Lower lobe of right lung (tissue), 2 donors: ENCODE results near the gene RET. TPM values are rescaled to one million over a fixed set of nuclear protein-coding genes. Genes with fewer than 3 reads are reported as not detected.

ENCODE experiments used
- ATAC-seq, 2 donors: fragments of 200-7000 bp; cut with Tn5 transposase; one replicate each; pipeline ENCODE4 v1.9.1; 2020 to 2022; ENCODE audit warnings: mild to moderate bottlenecking in 2 of 2, moderate library complexity in 2 of 2
- DNase-seq: peaks from one replicate; pipeline ENCODE4 v3.0.0-alpha.2; 2020
- H3K27ac ChIP-seq: fragments of 200-600 bp; one replicate; pipeline ENCODE4 v1.8.0; 2022
- H3K27me3 ChIP-seq: fragments of 200-600 bp; one replicate; pipeline ENCODE4 v1.8.0; 2022; ENCODE audit warnings: low read depth
- H3K36me3 ChIP-seq: fragments of 200-600 bp; one replicate; pipeline ENCODE4 v1.8.0; 2022; ENCODE audit warnings: mild to moderate bottlenecking
- H3K4me1 ChIP-seq: fragments of 200-600 bp; one replicate; pipeline ENCODE4 v1.8.0; 2022
- H3K4me3 ChIP-seq: fragments of 200-600 bp; one replicate; pipeline ENCODE4 v1.8.0; 2022; ENCODE audit warnings: mild to moderate bottlenecking
- H3K9me3 ChIP-seq: fragments of 200-600 bp; one replicate; pipeline ENCODE4 v1.8.0; 2022
- CTCF ChIP-seq: fragments of 200-600 bp; IDR thresholded peaks from one replicate; pipeline ENCODE4 v1.8.0; 2022; ENCODE audit warnings: antibody characterized with exemption, mild to moderate bottlenecking
- intact Hi-C: fragments of 100-400 bp; cut with DNase I; formaldehyde crosslinking; loops from one replicate; pipeline ENCODE4 v1.11.0; 2022
- total RNA-seq: library from RNA; stranded (reverse); fragmentation: NEBNext Ultra II Directional; extraction: Animal tissue kit (Norgen Biotek cat#: 25700); gene quantifications from one replicate; pipeline ENCODE4 v1.2.1, GENCODE V29; 2021
- donor health status: DM: no; HTN: yes; CAD: no; lungs with severe emphysema.

Gene RET
- total RNA-seq, 1 donor from 2014 or later: 0.68 TPM

DNA sequence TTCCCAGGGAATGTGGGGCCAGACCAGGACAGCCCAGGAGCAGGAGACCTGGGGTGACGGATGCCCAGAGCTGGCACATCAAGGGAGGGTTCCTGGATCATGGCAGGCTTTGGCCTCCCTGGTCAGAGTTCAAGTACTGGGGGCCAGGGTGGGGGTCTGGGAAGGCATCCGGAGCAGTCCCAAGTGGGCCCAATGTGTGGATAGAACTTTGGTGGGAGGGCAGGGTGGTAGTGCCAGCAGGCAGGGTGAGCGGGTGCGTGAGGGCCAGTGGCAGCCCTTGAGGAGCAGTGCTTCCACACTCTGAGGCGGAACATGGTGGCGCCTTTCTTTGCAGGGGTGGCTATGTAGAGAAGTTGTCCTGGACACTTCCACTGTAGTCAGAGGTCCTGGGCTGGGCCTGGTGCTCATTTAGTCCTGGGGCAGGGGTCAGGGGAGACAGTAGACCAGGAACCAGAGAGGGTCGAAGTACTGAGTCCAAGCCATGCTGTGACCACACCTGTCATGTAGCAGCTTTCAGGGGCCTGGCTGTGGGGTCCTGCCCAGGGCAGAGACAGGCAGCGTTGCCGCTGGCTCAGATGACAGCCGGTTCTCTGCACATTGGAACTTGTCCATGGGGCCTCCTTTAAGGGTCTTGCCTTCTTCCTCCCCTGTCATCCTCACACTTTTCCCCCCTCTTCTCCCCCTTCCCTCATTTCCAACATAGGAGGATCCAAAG is 39.2 kb downstream of the RET start:
- peaks cover 5% of the 10 kb centered on the region for H3K4me1 ChIP-seq
- H3K36me3 ChIP-seq: no peaks in the 10 kb centered on the region
- ATAC-seq (no peak), DNase-seq (peak; percentile 30)
- H3K4me3 ChIP-seq: no peak overlapping the region
- H3K27me3 ChIP-seq: no peaks in the 10 kb centered on the region
- intact Hi-C loops: no loop called here
- TF ChIP-seq CTCF: no peak
- H3K27ac ChIP-seq: no peak overlapping the region
- H3K9me3 ChIP-seq: no peaks in the 10 kb centered on the region

- intact Hi-C loops: no loop called here
- ATAC-seq (no peak), DNase-seq (no peak)
These were observed 39.7 kb downstream of the RET start for GRCh38 chr10:43116596-43116995.

GRCh38 chr10:43117031-43117776 is 40.3 kb downstream of the RET start:
- no peak overlapping the region for H3K27ac ChIP-seq
- H3K4me1 ChIP-seq: peaks cover 17% of the 10 kb centered on the region
- intact Hi-C loops: no loop called here
- no peak for ATAC-seq
- peak; percentile 35 for DNase-seq
- no peak overlapping the region for H3K4me3 ChIP-seq
- TF ChIP-seq CTCF: no peak
- no peaks in the 10 kb centered on the region for H3K9me3 ChIP-seq
- H3K27me3 ChIP-seq: no peaks in the 10 kb centered on the region
- H3K36me3 ChIP-seq: no peaks in the 10 kb centered on the region

More at GRCh38 chr10:43116596-43116995, 39.7 kb downstream of the RET start:
- H3K36me3 ChIP-seq: no peaks in the 10 kb centered on the region
- no peak for TF ChIP-seq CTCF
- no peak overlapping the region for H3K4me3 ChIP-seq
- H3K27ac ChIP-seq: no peak overlapping the region
- peaks cover 11% of the 10 kb centered on the region for H3K4me1 ChIP-seq
- H3K9me3 ChIP-seq: no peaks in the 10 kb centered on the region
- H3K27me3 ChIP-seq: no peaks in the 10 kb centered on the region

- ATAC-seq: no peak
- intact Hi-C loops: no loop called here
- H3K4me3 ChIP-seq: no peak overlapping the region
- DNase-seq: no peak
- no peaks in the 10 kb centered on the region for H3K36me3 ChIP-seq
- peaks cover 17% of the 10 kb centered on the region for H3K4me1 ChIP-seq
- H3K9me3 ChIP-seq: no peaks in the 10 kb centered on the region
- no peaks in the 10 kb centered on the region for H3K27me3 ChIP-seq
- no peak overlapping the region for H3K27ac ChIP-seq
- no peak for TF ChIP-seq CTCF
These were observed 41.1 kb downstream of the RET start for GRCh38 chr10:43117777-43118583.

DNA sequence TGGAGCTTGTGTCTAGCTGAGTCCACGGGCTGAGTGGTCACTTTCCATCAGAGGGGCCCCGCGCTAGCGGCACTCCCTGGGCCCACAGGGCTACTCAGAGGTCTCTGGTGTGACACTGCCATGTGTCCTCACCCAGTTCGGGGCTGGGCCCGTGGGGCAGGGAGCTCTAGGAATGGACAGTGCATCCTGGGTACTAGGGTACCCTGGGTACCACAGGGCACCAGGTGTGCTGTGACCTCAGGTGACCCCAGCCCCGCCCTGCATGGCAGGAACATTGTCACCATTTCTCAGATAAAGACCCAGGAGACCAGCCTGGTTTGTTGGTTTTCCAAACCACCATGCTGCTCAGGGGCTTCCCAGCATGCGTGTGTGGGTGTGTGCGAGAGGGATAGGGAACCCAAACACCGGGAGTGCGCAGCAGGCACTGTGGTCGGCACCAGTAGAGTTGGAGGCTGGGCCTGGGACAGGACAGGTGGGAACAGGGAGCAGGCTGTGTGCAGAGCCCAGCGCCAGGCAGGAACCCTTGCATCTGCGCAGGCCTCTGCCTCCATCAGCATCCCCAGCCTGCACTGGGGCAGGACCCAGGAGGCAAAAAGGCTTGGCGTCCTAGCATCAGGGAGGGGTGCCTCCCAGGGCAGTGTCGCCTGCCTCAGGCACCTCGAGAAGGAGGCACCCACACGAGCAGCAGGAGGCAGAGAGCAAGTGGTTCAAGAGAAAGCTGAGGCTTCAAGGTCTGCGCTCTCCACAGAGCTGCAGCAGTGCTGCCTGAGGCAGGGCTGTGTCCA is 42.0 kb downstream of the RET start:
- ATAC-seq (no peak), DNase-seq (peak; percentile 37)
- Histone ChIP-seq H3K4me3 (no peak overlapping the region), H3K36me3 (no peaks in the 10 kb centered on the region), H3K4me1 (peaks cover 17% of the 10 kb centered on the region), H3K9me3 (no peaks in the 10 kb centered on the region), H3K27ac (no peak overlapping the region), H3K27me3 (no peaks in the 10 kb centered on the region)
- intact Hi-C loops: no loop called here
- TF ChIP-seq CTCF: no peak
